NT2/D1 (cell line): ENCODE measurements around the gene ZFYVE9.

Source experiments
- DNase-seq: peaks from one replicate; pipeline ENCODE4 v3.0.0-alpha.2; 2011; ENCODE audit warnings: low read depth, low spot score
- H3K27me3 ChIP-seq: 2 replicates; pipeline ENCODE4 v1.6.0; 2011; ENCODE audit warnings: mild to moderate bottlenecking; ENCODE audit not compliant: insufficient read length, insufficient read depth
- H3K36me3 ChIP-seq: 2 replicates; pipeline ENCODE4 v1.6.1; 2011; ENCODE audit warnings: mild to moderate bottlenecking, low read length, mixed read lengths; ENCODE audit not compliant: insufficient read depth, insufficient read length
- H3K4me1 ChIP-seq: 2 replicates; pipeline ENCODE4 v1.5.1; 2011; ENCODE audit not compliant: insufficient read depth, insufficient read length
- H3K4me3 ChIP-seq: 2 replicates; pipeline ENCODE4 v1.5.1; 2011; ENCODE audit warnings: low read depth; ENCODE audit not compliant: insufficient read length
- H3K9ac ChIP-seq: 2 replicates; pipeline ENCODE4 v1.6.0; 2011; ENCODE audit warnings: low read depth; ENCODE audit not compliant: insufficient read length
- H3K9me3 ChIP-seq: 2 replicates; pipeline ENCODE4 v1.5.1; 2011; ENCODE audit warnings: mild to moderate bottlenecking, low read length; ENCODE audit not compliant: insufficient read depth
- SUZ12 ChIP-seq: IDR thresholded peaks from 2 replicates; pipeline ENCODE4 v1.6.1; 2011; ENCODE audit not compliant: insufficient read length, insufficient read depth; ENCODE audit errors: extremely low read depth
- YY1 ChIP-seq: IDR thresholded peaks from 2 replicates; pipeline ENCODE4 v1.6.1; 2011; ENCODE audit not compliant: insufficient read length, insufficient read depth
- ZNF274 ChIP-seq: IDR thresholded peaks from 2 replicates; pipeline ENCODE4 v1.6.1; 2011; ENCODE audit warnings: mild to moderate bottlenecking, low read depth, low read length

The ZFYVE9 gene

GRCh38 chr1:52238887-52239707 lies 97.2 kb downstream of the ZFYVE9 start:
- H3K27me3 ChIP-seq = no peaks in the 10 kb centered on the region
- peaks cover 3% of the 10 kb centered on the region for H3K36me3 ChIP-seq
- H3K4me3 ChIP-seq = no peak overlapping the region
- H3K4me1 ChIP-seq = no peaks in the 10 kb centered on the region
- no peak for DNase-seq
- no peak overlapping the region for H3K9ac ChIP-seq
- H3K9me3 ChIP-seq = no peaks in the 10 kb centered on the region
- TF ChIP-seq ZNF274 (no peak), SUZ12 (no peak), YY1 (no peak)

- no peak for DNase-seq
- no peaks in the 10 kb centered on the region for H3K9me3 ChIP-seq
- H3K4me3 ChIP-seq = no peak overlapping the region
- no peak overlapping the region for H3K9ac ChIP-seq
- H3K27me3 ChIP-seq = no peaks in the 10 kb centered on the region
- H3K36me3 ChIP-seq = peaks cover 3% of the 10 kb centered on the region
- no peaks in the 10 kb centered on the region for H3K4me1 ChIP-seq
- no peak for TF ChIP-seq SUZ12
- TF ChIP-seq YY1 = no peak
- TF ChIP-seq ZNF274 = no peak
Measured at GRCh38 chr1:52239708-52240001, 97.8 kb downstream of the ZFYVE9 start.

DNA sequence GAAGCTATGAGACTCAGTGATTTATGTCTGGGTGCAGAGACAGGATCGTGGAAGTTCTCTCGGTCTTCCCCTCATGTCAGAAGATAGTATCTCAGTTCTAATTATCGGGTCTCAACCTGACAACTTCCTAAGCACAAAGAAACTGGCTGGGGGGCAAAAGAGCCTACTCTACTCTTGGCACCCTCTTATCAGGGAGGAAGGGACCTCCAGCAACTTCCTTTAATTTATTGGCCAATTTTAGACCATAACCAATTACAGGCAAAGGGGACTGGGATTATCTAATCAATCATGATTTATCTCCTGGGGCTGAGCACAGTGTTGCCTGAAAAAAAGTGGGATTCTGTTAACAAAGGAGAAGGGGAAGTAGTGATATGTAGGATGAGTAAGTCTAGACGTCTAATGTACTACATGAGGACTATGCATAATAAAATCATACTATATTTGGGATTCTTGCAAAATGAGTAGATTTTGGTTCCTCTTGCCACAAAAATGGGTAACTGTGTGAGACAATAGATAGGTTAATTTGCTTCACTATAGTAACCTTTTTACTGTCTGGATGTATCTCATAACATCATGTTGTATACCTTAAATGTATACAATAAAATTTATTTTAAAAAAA lies 98.8 kb downstream of the ZFYVE9 start:
- Histone ChIP-seq H3K27me3 (no peaks in the 10 kb centered on the region), H3K36me3 (peaks cover 3% of the 10 kb centered on the region), H3K4me3 (no peak overlapping the region), H3K9me3 (no peaks in the 10 kb centered on the region), H3K4me1 (no peaks in the 10 kb centered on the region), H3K9ac (no peak overlapping the region)
- TF ChIP-seq YY1 = no peak
- TF ChIP-seq ZNF274 = no peak
- no peak for TF ChIP-seq SUZ12
- no peak for DNase-seq

GRCh38 chr1:52243221-52243987 lies 101.5 kb downstream of the ZFYVE9 start:
- Histone ChIP-seq H3K27me3 (no peaks in the 10 kb centered on the region), H3K36me3 (no peaks in the 10 kb centered on the region), H3K9me3 (no peaks in the 10 kb centered on the region), H3K4me1 (no peaks in the 10 kb centered on the region), H3K9ac (no peak overlapping the region), H3K4me3 (no peak overlapping the region)
- no peak for TF ChIP-seq SUZ12
- TF ChIP-seq ZNF274 = no peak
- no peak for TF ChIP-seq YY1
- DNase-seq = no peak

- Histone ChIP-seq H3K9ac (no peak overlapping the region), H3K4me1 (no peaks in the 10 kb centered on the region), H3K4me3 (no peak overlapping the region), H3K36me3 (no peaks in the 10 kb centered on the region), H3K27me3 (no peaks in the 10 kb centered on the region), H3K9me3 (no peaks in the 10 kb centered on the region)
- TF ChIP-seq ZNF274 = no peak
- no peak for TF ChIP-seq SUZ12
- no peak for TF ChIP-seq YY1
- DNase-seq = no peak
Measured at GRCh38 chr1:52249831-52250230, 107.9 kb downstream of the ZFYVE9 start.

DNA sequence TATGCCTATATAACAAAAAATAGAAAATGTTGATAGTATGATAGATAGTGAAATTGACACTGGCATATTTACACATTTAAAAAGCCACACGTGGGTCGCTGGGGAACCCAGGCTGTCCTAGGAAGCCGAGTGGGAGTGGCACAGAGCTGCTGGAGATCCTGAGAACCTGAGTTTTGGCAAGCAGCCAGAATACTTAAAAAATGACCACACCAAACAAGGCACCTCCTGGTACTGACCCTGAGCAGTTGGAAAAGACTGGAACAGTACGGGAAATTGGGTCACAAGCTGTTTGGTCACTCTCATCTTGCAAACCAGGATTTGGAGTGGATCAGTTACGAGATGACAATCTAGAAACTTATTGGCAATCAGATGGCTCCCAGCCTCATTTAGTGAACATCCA lies 111.5 kb downstream of the ZFYVE9 start:
- Histone ChIP-seq H3K9ac (no peak overlapping the region), H3K36me3 (no peaks in the 10 kb centered on the region), H3K27me3 (no peaks in the 10 kb centered on the region), H3K4me3 (no peak overlapping the region), H3K9me3 (no peaks in the 10 kb centered on the region), H3K4me1 (no peaks in the 10 kb centered on the region)
- TF ChIP-seq SUZ12 (no peak), ZNF274 (no peak), YY1 (no peak)
- no peak for DNase-seq

DNA sequence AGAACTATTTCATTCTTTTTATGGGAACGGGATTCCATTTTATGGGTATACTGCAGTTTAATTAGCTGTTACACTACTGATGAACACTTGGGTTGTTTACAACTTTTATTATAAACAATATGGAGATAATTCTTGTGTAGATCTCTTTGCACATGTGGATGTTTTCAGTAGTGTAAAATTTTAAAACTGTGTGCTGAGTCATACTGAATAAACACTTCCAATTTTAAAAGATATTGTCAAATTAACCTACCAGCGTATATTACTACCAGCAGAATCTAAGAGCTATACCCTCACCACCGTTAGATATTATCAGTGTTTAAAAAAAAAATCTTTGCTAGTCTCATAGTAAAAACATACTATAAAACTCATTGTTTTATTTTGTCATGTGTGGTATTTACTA lies 118.0 kb downstream of the ZFYVE9 start:
- no peaks in the 10 kb centered on the region for H3K9me3 ChIP-seq
- TF ChIP-seq YY1 = no peak
- no peaks in the 10 kb centered on the region for H3K27me3 ChIP-seq
- no peaks in the 10 kb centered on the region for H3K4me1 ChIP-seq
- no peaks in the 10 kb centered on the region for H3K36me3 ChIP-seq
- no peak overlapping the region for H3K9ac ChIP-seq
- DNase-seq = no peak
- H3K4me3 ChIP-seq = no peak overlapping the region
